Endothelial cell of umbilical vein (primary cell): Measurements from ENCODE around the gene FOLR1. TPM values are rescaled to one million over a fixed set of nuclear protein-coding genes. Genes with fewer than 3 reads are reported as not detected.

ENCODE experiments used
- BruUV-seq: library from RNA; stranded (reverse); fragments of 400-500 nt; replicated peaks from 2 replicates; lab custom pipeline; 2021; lab: Mats Ljungman, UMichigan
- CTCF ChIA-PET: fragments of 300-600, 350-600 bp; sonication (Branson Sonifier 250); formaldehyde crosslinking; loops from one replicate; lab custom pipeline; 2021; ENCODE audit warnings: antibody characterized with exemption, inconsistent platforms; lab: Charles Lee
- POLR2A ChIA-PET: fragments of 300-600, 350-600 bp; sonication (Branson Sonifier 250); formaldehyde crosslinking; loops from one replicate; lab custom pipeline; 2021; ENCODE audit warnings: antibody characterized with exemption, inconsistent platforms; lab: Charles Lee
- DNase-seq: peaks from one replicate; pipeline ENCODE4 v3.0.0-alpha.2; 2011; ENCODE audit warnings: low read depth, low spot score
- FAIRE-seq: peaks from 2 replicates; lab custom pipeline; 2011; peaks lifted over from hg19 to GRCh38; lab: Jason Lieb, UNC
- H2AFZ ChIP-seq: 2 replicates; pipeline ENCODE4 v1.6.0; 2012; ENCODE audit warnings: low read depth, low read length, control low read depth, inconsistent platforms
- H3K27ac ChIP-seq: 2 replicates; pipeline ENCODE4 v1.5.1; 2011; ENCODE audit warnings: low read depth, mild to moderate bottlenecking, control low read depth, low read length, moderate library complexity; ENCODE audit not compliant: insufficient read depth
- H3K27me3 ChIP-seq, 2 experiments: 2 replicates each; pipeline versions ENCODE4 v1.6.0 to v1.6.1; 2011; ENCODE audit warnings: low read length in 2 of 2, mixed read lengths in 1 of 2; ENCODE audit not compliant: control insufficient read depth in 2 of 2, insufficient read depth in 2 of 2
- H3K36me3 ChIP-seq, 2 experiments: 2 replicates in 1 of 2; 3 replicates in 1 of 2; pipeline ENCODE4 v1.5.1; 2011; ENCODE audit warnings: low read length in 2 of 2, mild to moderate bottlenecking in 1 of 2, moderate library complexity in 1 of 2; ENCODE audit not compliant: control insufficient read depth in 2 of 2, insufficient read depth in 2 of 2; ENCODE audit errors: extremely low read depth in 1 of 2
- H3K4me1 ChIP-seq: 3 replicates; pipeline ENCODE4 v1.5.1; 2011; ENCODE audit warnings: mild to moderate bottlenecking, low read length; ENCODE audit not compliant: control insufficient read depth, insufficient read depth; ENCODE audit errors: extremely low read depth
- H3K4me2 ChIP-seq: 2 replicates; pipeline ENCODE4 v1.6.1; 2011; ENCODE audit warnings: low read length, control low read depth, mixed read lengths; ENCODE audit not compliant: insufficient read depth
- H3K4me3 ChIP-seq, 3 experiments: fragments of 200-600 bp in 1 of 3; sonication (generic), shearing (Covaris generic) in 1 of 3; replicated peaks in 1 of 3; 2 replicates each; pipeline ENCODE4 v1.5.1; 2011 to 2016; ENCODE audit warnings: control low read depth in 3 of 3, low read length in 3 of 3, mild to moderate bottlenecking in 2 of 3, inconsistent platforms in 1 of 3, low read depth in 1 of 3, moderate library complexity in 1 of 3; ENCODE audit not compliant: insufficient read depth in 1 of 3
- H3K79me2 ChIP-seq: 2 replicates; pipeline ENCODE4 v1.6.0; 2012; ENCODE audit warnings: low read length, inconsistent platforms; ENCODE audit not compliant: control insufficient read depth, insufficient read depth
- H3K9ac ChIP-seq: replicated peaks from 2 replicates; pipeline ENCODE3; 2011; ENCODE audit warnings: low read length, control low read depth; ENCODE audit not compliant: insufficient read depth; ENCODE audit errors: extremely low read depth
- H3K9me1 ChIP-seq: replicated peaks from 3 replicates; pipeline ENCODE4 v1.6.0; 2011; ENCODE audit warnings: mild to moderate bottlenecking, low read length; ENCODE audit not compliant: control insufficient read depth, insufficient read depth; ENCODE audit errors: extremely low read depth
- H3K9me3 ChIP-seq: replicated peaks from 2 replicates; pipeline ENCODE4 v1.5.1; 2012; ENCODE audit warnings: low read length, inconsistent platforms; ENCODE audit not compliant: control insufficient read depth, insufficient read depth
- H4K20me1 ChIP-seq: replicated peaks from 2 replicates; pipeline ENCODE3; 2011; ENCODE audit warnings: mild to moderate bottlenecking, low read length; ENCODE audit not compliant: control insufficient read depth, insufficient read depth; ENCODE audit errors: extremely low read depth
- CTCF ChIP-seq, 2 donors: IDR thresholded peaks; 1 replicate in 1 of 2; 2 replicates in 1 of 2; pipeline ENCODE4 v1.5.1; 2011; ENCODE audit warnings: low read length in 2 of 2, mild to moderate bottlenecking in 2 of 2, moderate library complexity in 2 of 2, control low read depth in 1 of 2, inconsistent platforms in 1 of 2, low read depth in 1 of 2; ENCODE audit not compliant: insufficient read depth in 1 of 2; ENCODE audit errors: extremely low read depth in 1 of 2
- EZH2 ChIP-seq: IDR thresholded peaks from 2 replicates; pipeline ENCODE4 v1.6.1; 2012; ENCODE audit warnings: borderline replicate concordance, low read depth, mild to moderate bottlenecking, moderate library complexity, low read length, inconsistent platforms; ENCODE audit not compliant: severe bottlenecking
- FOS ChIP-seq: IDR thresholded peaks from 2 replicates; pipeline ENCODE4 v1.6.1; 2011; ENCODE audit warnings: mild to moderate bottlenecking, low read length, moderate library complexity, borderline replicate concordance; ENCODE audit not compliant: insufficient read depth
- GATA2 ChIP-seq: IDR thresholded peaks from 2 replicates; pipeline ENCODE4 v1.7.0; 2011; ENCODE audit warnings: low read depth, mild to moderate bottlenecking, moderate library complexity, mixed read lengths, low read length; ENCODE audit not compliant: insufficient read length, insufficient read depth
- JUN ChIP-seq: IDR thresholded peaks from 2 replicates; pipeline ENCODE4 v1.6.1; 2011; ENCODE audit warnings: borderline replicate concordance, low read depth; ENCODE audit not compliant: insufficient read length, insufficient read depth
- MAX ChIP-seq: IDR thresholded peaks from 2 replicates; pipeline ENCODE4 v1.6.1; 2011; ENCODE audit not compliant: insufficient read depth, insufficient read length
- MYC ChIP-seq: IDR thresholded peaks from one replicate; pipeline ENCODE4 v1.6.1; 2011; ENCODE audit warnings: mild to moderate bottlenecking, low read depth, low read length
- POLR2A ChIP-seq: IDR thresholded peaks from 2 replicates; pipeline ENCODE4 v1.6.1; 2012; ENCODE audit warnings: low read depth, mild to moderate bottlenecking, control low read depth, low read length
- POLR2AphosphoS5 ChIP-seq: IDR thresholded peaks from 2 replicates; pipeline ENCODE4 v1.6.1; 2012; ENCODE audit warnings: low read depth, mild to moderate bottlenecking, control low read depth, low read length, moderate library complexity; ENCODE audit not compliant: insufficient read depth
- dilution Hi-C: fragments of 300-500 bp; cut with MboI; formaldehyde crosslinking; loops from one replicate; pipeline ENCODE4 v1.15.0; 2019; ENCODE audit warnings: low sequenced_read_pairs; ENCODE audit not compliant: extremely low pct_ligation_motif_present
- intact Hi-C: fragments of 100-400 bp; cut with micrococcal nuclease; formaldehyde crosslinking; loops from one replicate; pipeline ENCODE4 v1.10.0; 2022
- polyA plus RNA-seq, 4 experiments: library from polyadenylated mRNA; depleted of rRNA in 3 of 4; stranded (reverse) in 3 of 4; unstranded in 1 of 4; fragments of >200 nt; gene quantifications; 2 replicates each; pipeline versions ENCODE4 v1.2.1 to v1.2.3, GENCODE V29; 2011 to 2012; ENCODE audit warnings: missing spikeins in 1 of 4
- total RNA-seq: library from RNA; stranded (reverse); gene quantifications from 2 replicates; pipeline ENCODE4 v1.2.3, GENCODE V29; 2021

FOLR1 gene
- total and polyA plus RNA-seq, 2 donors (not counting 3 experiments of a cell fraction or from before 2014, with no cell fraction given) = not detected

GRCh38 chr11:72242141-72242540, 50.2 kb downstream of the FOLR1 start:
- H4K20me1 ChIP-seq = no peaks in the 10 kb centered on the region
- ChIA-PET POLR2A (no interaction called here), CTCF (no interaction called here)
- no peaks in the 10 kb centered on the region for H3K9me3 ChIP-seq
- no peaks in the 10 kb centered on the region for H3K79me2 ChIP-seq
- no peak overlapping the region for H2AFZ ChIP-seq
- no peaks in the 10 kb centered on the region for H3K9me1 ChIP-seq
- H3K36me3 ChIP-seq = peaks cover 0 to 8% of the 10 kb centered on the region in 2 experiments
- intact Hi-C loops (no loop called here), dilution Hi-C loops (no loop called here)
- H3K27me3 ChIP-seq = peaks cover 63 to 78% of the 10 kb centered on the region in 2 experiments
- FAIRE-seq (no peak), DNase-seq (no peak)
- H3K9ac ChIP-seq = no peak overlapping the region
- no peak overlapping the region for H3K4me2 ChIP-seq
- no peak overlapping the region for H3K27ac ChIP-seq
- H3K4me3 ChIP-seq = no peak overlapping the region
- TF ChIP-seq MAX = no peak
- no peak for TF ChIP-seq GATA2
- no peak for TF ChIP-seq CTCF (IDR thresholded peaks at IDR 0.05; ENCODE audit: extremely low read depth in 1 of 2, insufficient read depth in 1 of 2, low read depth in 1 of 2, low read length in 2 of 2)
- TF ChIP-seq MYC = no peak
- TF ChIP-seq POLR2A = no peak
- TF ChIP-seq FOS = no peak
- no peak for TF ChIP-seq EZH2
- TF ChIP-seq POLR2AphosphoS5 = no peak
- TF ChIP-seq JUN = no peak
- BruUV-seq = no TSS peak
- H3K4me1 ChIP-seq = peaks cover 12% of the 10 kb centered on the region
